Lung (tissue), 12 donors: ENCODE measurements around the gene PLA2G15. TPM values are rescaled to one million over a fixed set of nuclear protein-coding genes. Genes with fewer than 3 reads are reported as not detected.

Experiments
- ATAC-seq: fragments of 200-7000 bp; cut with Tn5 transposase; one replicate; pipeline ENCODE4 v1.9.1; 2020; ENCODE audit warnings: moderate number of reproducible peaks; ENCODE audit not compliant: insufficient read depth, low FRiP score
- DNase-seq, 3 donors: peaks; one replicate each; pipeline ENCODE4 v3.0.0-alpha.2; 2013 to 2017
- H3K27ac ChIP-seq, 2 donors: one replicate each; pipeline ENCODE4 v1.5.1; 2013; ENCODE audit warnings: mild to moderate bottlenecking in 2 of 2, moderate library complexity in 2 of 2, control low read depth in 1 of 2, inconsistent platforms in 1 of 2, low read depth in 1 of 2, low read length in 1 of 2
- H3K27me3 ChIP-seq, 3 donors: one replicate each; pipeline ENCODE4 v1.5.1; 2013; ENCODE audit warnings: low read length in 2 of 3; ENCODE audit not compliant: control insufficient read depth in 3 of 3, insufficient read depth in 3 of 3
- H3K36me3 ChIP-seq, 4 donors: one replicate each; pipeline ENCODE4 v1.5.1; 2013; ENCODE audit warnings: low read length in 4 of 4, mild to moderate bottlenecking in 1 of 4, moderate library complexity in 1 of 4; ENCODE audit not compliant: control insufficient read depth in 4 of 4, insufficient read depth in 4 of 4
- H3K4me1 ChIP-seq, 5 donors: one replicate each; pipeline ENCODE4 v1.5.1; 2013; ENCODE audit warnings: low read length in 5 of 5, mild to moderate bottlenecking in 2 of 5, moderate library complexity in 1 of 5; ENCODE audit not compliant: control insufficient read depth in 5 of 5, insufficient read depth in 5 of 5
- H3K4me3 ChIP-seq: one replicate; pipeline ENCODE4 v1.5.1; 2013; ENCODE audit warnings: mild to moderate bottlenecking, control low read depth, moderate library complexity
- H3K9ac ChIP-seq, 2 donors: one replicate each; pipeline ENCODE4 v1.5.1; 2013; ENCODE audit warnings: low read length in 2 of 2, control low read depth in 1 of 2; ENCODE audit not compliant: insufficient read depth in 1 of 2
- H3K9me3 ChIP-seq, 4 donors: one replicate each; pipeline ENCODE4 v1.5.1; 2013; ENCODE audit warnings: low read length in 3 of 4, mild to moderate bottlenecking in 1 of 4, moderate library complexity in 1 of 4; ENCODE audit not compliant: control insufficient read depth in 4 of 4, insufficient read depth in 3 of 4
- CTCF ChIP-seq: IDR thresholded peaks from 2 replicates; pipeline ENCODE4 v1.5.1; 2012; ENCODE audit warnings: mild to moderate bottlenecking; ENCODE audit errors: control extremely low read depth, extremely low read depth
- WGBS, 2 donors: extraction: QIAGEN DNeasy Blood & Tissue Kit; methylation state at CpG; one replicate each; pipeline ENCODE4 v1.1.7; 2013; 5-methylcytosine and 5-hydroxymethylcytosine counted together
- polyA plus RNA-seq, 2 donors: library from polyadenylated mRNA; stranded (reverse); fragments of 200-250 nt; gene quantifications; one replicate each; pipeline ENCODE4 v1.2.1, GENCODE V29; 2013
- total RNA-seq, 2 donors: library from RNA; depleted of rRNA in 1 of 2; stranded (reverse); fragments of >200 nt in 1 of 2; gene quantifications; one replicate each; pipeline ENCODE4 v1.2.1, GENCODE V29; 2014 to 2021
- donor health status: control.
- donor health status: control.
- donor health status: Bipolar disorder and iron deficiency.
- donor health status: healthy.
- donor health status: DM: yes; HTN: yes; CAD: no.

PLA2G15 gene
- total and polyA plus RNA-seq, 4 donors = 11.0 to 42.4 (median 19.6) TPM

DNA sequence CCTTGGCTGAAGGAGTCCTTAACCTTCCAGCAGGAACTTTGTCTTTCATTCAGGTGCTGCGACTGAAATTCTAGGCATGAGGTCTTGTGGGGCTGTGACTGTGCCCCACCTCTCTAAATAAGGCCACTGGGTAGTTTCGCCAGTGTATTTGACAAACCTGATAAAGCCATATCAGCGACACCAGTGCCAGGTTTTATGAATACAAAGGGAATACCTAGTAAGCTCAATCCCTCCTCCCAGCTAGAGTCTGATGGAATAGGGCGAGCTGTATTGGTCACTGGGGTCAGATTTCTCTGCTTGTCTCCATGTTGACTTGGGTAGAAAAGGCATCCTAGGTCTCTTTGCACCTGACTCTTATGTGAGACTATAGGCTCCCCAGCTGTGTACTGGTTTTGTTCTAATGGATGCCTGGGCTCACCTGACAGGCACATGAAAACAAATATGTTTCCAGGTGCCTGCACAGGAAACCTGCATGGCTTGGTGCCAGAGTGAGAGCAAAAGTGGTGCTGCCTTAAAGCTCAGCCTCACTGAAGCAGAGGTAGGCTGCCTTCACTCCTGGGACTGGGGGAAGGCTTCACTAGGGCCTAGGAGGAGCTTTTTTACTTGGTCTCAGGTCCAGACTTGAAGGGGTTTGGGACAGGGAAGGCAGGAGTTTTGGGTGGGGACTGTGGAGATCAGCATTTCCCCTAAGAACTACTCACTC, 27.5 kb downstream of the PLA2G15 start:
- peak; percentile 18 to 43 (median 21) for DNase-seq
- Histone ChIP-seq H3K27me3 (no peaks in the 10 kb centered on the region), H3K9me3 (peaks cover 0 to 3% (median 0%) of the 10 kb centered on the region in 4 donors), H3K4me3 (no peak overlapping the region), H3K36me3 (peaks cover 0 to 14% (median 4%) of the 10 kb centered on the region in 4 donors), H3K27ac (peak overlapping the region; percentile 41 to 48), H3K9ac (no peak overlapping the region), H3K4me1 (peaks cover 0 to 26% (median 4%) of the 10 kb centered on the region in 5 donors)
- WGBS, 2 donors = 84 to 92% methylated on average over 4 of the region's 4 CpGs
- no peak for ATAC-seq
- TF ChIP-seq CTCF = no peak

DNA sequence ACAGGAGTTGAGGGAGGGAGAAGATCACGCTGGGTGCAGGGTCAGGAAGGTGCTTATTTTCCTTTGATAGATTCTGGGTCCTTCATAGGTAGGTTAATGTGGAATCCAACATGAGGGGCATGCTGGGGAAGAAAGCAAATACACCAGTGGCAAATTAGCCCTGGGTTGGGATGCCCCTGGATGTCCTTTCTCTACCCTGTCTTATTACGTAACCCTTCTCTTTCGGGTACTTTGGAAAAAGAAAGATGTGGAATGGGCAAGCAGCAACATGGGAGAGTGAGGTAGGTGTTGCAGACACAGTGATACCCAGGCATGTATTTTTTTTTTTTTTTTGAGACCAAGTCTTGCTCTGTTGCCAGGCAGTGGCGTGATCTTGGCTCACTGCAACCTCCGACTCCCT, 28.3 kb downstream of the PLA2G15 start:
- ATAC-seq = no peak
- no peak for TF ChIP-seq CTCF
- no peak overlapping the region for H3K9ac ChIP-seq

DNA sequence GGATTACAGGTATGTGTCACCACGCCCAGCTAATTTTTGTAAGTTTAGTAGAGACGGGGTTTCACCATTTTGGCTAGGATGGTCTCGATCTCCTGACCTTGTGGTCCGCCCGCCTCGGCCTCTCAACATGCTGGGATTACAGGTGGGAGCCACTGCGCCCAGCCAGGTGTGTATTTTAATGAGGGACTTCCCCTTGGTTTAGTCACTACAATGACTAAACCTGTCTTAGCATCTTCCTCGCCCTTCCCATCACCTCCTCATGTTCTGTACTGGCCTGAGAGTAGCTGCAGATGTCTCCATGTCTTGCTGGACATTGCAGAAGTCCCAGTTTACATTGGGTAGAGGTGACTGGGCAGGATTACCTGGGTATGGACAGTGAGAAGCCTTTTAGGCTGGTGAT, 28.7 kb downstream of the PLA2G15 start:
- no peak for ATAC-seq
- no peak for TF ChIP-seq CTCF
- H3K4me3 ChIP-seq = no peak overlapping the region
- 96% methylated on average over 8 of the region's 8 CpGs for WGBS, 2 donors
- no peak overlapping the region for H3K9ac ChIP-seq
- H3K4me1 ChIP-seq = peaks cover 0 to 20% (median 0%) of the 10 kb centered on the region in 5 donors
- peaks cover 0 to 14% (median 4%) of the 10 kb centered on the region in 4 donors for H3K36me3 ChIP-seq
- no peak for DNase-seq
- peaks cover 0 to 3% (median 0%) of the 10 kb centered on the region in 4 donors for H3K9me3 ChIP-seq
- H3K27me3 ChIP-seq = no peaks in the 10 kb centered on the region
- no peak overlapping the region for H3K27ac ChIP-seq

More for the DNA sequence above, 28.3 kb downstream of the PLA2G15 start:
- Histone ChIP-seq H3K36me3 (peaks cover 0 to 14% (median 4%) of the 10 kb centered on the region in 4 donors), H3K4me3 (no peak overlapping the region), H3K27me3 (no peaks in the 10 kb centered on the region), H3K4me1 (peaks cover 0 to 20% (median 0%) of the 10 kb centered on the region in 5 donors), H3K27ac (no peak overlapping the region), H3K9me3 (peaks cover 0 to 3% (median 0%) of the 10 kb centered on the region in 4 donors)
- DNase-seq = no peak
- 93% methylated on average over 5 of the region's 5 CpGs for WGBS, 2 donors
